Upper lobe of left lung (tissue), 6 donors: ENCODE data around the gene EXOC6B. TPM values are rescaled to one million over a fixed set of nuclear protein-coding genes. Genes with fewer than 3 reads are reported as not detected.
A peak's percentile ranks its signal among the peaks of the same experiment; 100 is the strongest.

Source experiments
- ATAC-seq, 2 donors: fragments of 200-7000 bp; cut with Tn5 transposase; one replicate each; pipeline ENCODE4 v1.9.1; 2022; ENCODE audit warnings: mild to moderate bottlenecking in 2 of 2, moderate library complexity in 2 of 2; ENCODE audit not compliant: low FRiP score in 2 of 2
- DNase-seq, 2 donors: peaks; one replicate each; pipeline ENCODE4 v3.0.0-alpha.2; 2019 to 2020
- H3K27ac ChIP-seq, 4 donors: fragments of 200-600 bp; sonication (generic); one replicate each; pipeline ENCODE4 v1.5.1; 2016 to 2019
- H3K27me3 ChIP-seq, 4 donors: fragments of 200-600 bp; sonication (generic); one replicate each; pipeline ENCODE4 v1.5.1; 2017 to 2019
- H3K36me3 ChIP-seq, 4 donors: fragments of 200-600 bp; sonication (generic); one replicate each; pipeline ENCODE4 v1.5.1; 2016 to 2019
- H3K4me1 ChIP-seq, 4 donors: fragments of 200-600 bp; sonication (generic); one replicate each; pipeline ENCODE4 v1.5.1; 2018 to 2019
- H3K4me3 ChIP-seq, 4 donors: fragments of 200-600 bp; sonication (generic); one replicate each; pipeline ENCODE4 v1.5.1; 2017 to 2019; ENCODE audit warnings: mild to moderate bottlenecking in 2 of 4, moderate library complexity in 1 of 4
- H3K9me3 ChIP-seq, 4 donors: fragments of 200-600 bp; sonication (generic); one replicate each; pipeline ENCODE4 v1.5.1; 2018 to 2019
- CTCF ChIP-seq, 6 experiments: fragments of 450-650 bp in 4 of 6; fragments of 200-600 bp in 2 of 6; sonication (generic) in 2 of 6; IDR thresholded peaks; one replicate each; pipeline ENCODE4 v1.5.1; 2016 to 2019; ENCODE audit warnings: antibody characterized with exemption in 6 of 6
- EP300 ChIP-seq, 4 donors: sonication (generic); formaldehyde crosslinking; IDR thresholded peaks; one replicate each; pipeline ENCODE4 v1.5.1; 2017; ENCODE audit warnings: antibody characterized with exemption in 4 of 4, control low read depth in 2 of 4
- POLR2A ChIP-seq, 4 donors: fragments of 450-650 bp; IDR thresholded peaks; one replicate each; pipeline ENCODE4 v1.5.1; 2016 to 2017; ENCODE audit warnings: antibody characterized with exemption in 4 of 4, mild to moderate bottlenecking in 2 of 4
- POLR2AphosphoS5 ChIP-seq, 2 donors: sonication (generic); formaldehyde crosslinking; IDR thresholded peaks; one replicate each; pipeline ENCODE4 v1.5.1; 2017; ENCODE audit warnings: antibody characterized with exemption in 2 of 2
- WGBS, 2 donors: methylation state at CpG; one replicate each; pipeline ENCODE4 v1.1.5; 2017 to 2018; 5-methylcytosine and 5-hydroxymethylcytosine counted together
- total RNA-seq, 6 donors: library from RNA; depleted of rRNA in 4 of 6; stranded (reverse); fragments of >200 nt in 4 of 6; gene quantifications; one replicate each; pipeline versions ENCODE4 v1.1.0 to v1.2.1, GENCODE V29; 2016 to 2021
- donor health status: DM: no; HTN: no; CAD: no; lungs with moderate emphysema.
- donor health status: DM: no; HTN: yes; CAD: no; lungs with severe emphysema.

The EXOC6B gene
- total RNA-seq, 6 donors from 2014 or later = 11.0 to 56.6 (median 24.0) TPM

- TF ChIP-seq POLR2AphosphoS5 (IDR thresholded peaks at IDR 0.05) = no peak
- no peak for TF ChIP-seq POLR2A (IDR thresholded peaks at IDR 0.05)
- no peak for TF ChIP-seq CTCF (IDR thresholded peaks at IDR 0.05)
- no peak for TF ChIP-seq EP300 (IDR thresholded peaks at IDR 0.05)
- no peaks in the 10 kb centered on the region for H3K36me3 ChIP-seq
- 81 to 84% methylated on average over 2 of the region's 2 CpGs for WGBS, 2 donors
Measured at GRCh38 chr2:72220170-72220569, 605.7 kb downstream of the EXOC6B start.

GRCh38 chr2:72214429-72215143 lies 611.2 kb downstream of the EXOC6B start:
- H3K36me3 ChIP-seq = no peaks in the 10 kb centered on the region
- ATAC-seq (peak in 1 of 2 donors; percentile 32), DNase-seq (no peak)
- peaks cover 0 to 5% (median 2%) of the 10 kb centered on the region in 4 donors for H3K4me1 ChIP-seq
- no peak for TF ChIP-seq POLR2AphosphoS5 (IDR thresholded peaks at IDR 0.05)
- TF ChIP-seq POLR2A (IDR thresholded peaks at IDR 0.05) = no peak
- TF ChIP-seq EP300 (IDR thresholded peaks at IDR 0.05) = no peak
- no peak for TF ChIP-seq CTCF (IDR thresholded peaks at IDR 0.05)
- no peak overlapping the region for H3K27ac ChIP-seq
- H3K27me3 ChIP-seq = no peaks in the 10 kb centered on the region
- H3K9me3 ChIP-seq = no peaks in the 10 kb centered on the region
- H3K4me3 ChIP-seq = no peak overlapping the region
- WGBS, 2 donors = 50 to 68% methylated on average over 4 of the region's 4 CpGs

More at GRCh38 chr2:72220170-72220569, 605.7 kb downstream of the EXOC6B start:
- H3K4me3 ChIP-seq = no peak overlapping the region
- DNase-seq (no peak), ATAC-seq (no peak)
- H3K27me3 ChIP-seq = no peaks in the 10 kb centered on the region
- no peaks in the 10 kb centered on the region for H3K4me1 ChIP-seq
- H3K9me3 ChIP-seq = no peaks in the 10 kb centered on the region
- H3K27ac ChIP-seq = no peak overlapping the region

- TF ChIP-seq CTCF (IDR thresholded peaks at IDR 0.05) = no peak
- no peak for TF ChIP-seq EP300 (IDR thresholded peaks at IDR 0.05)
- TF ChIP-seq POLR2A (IDR thresholded peaks at IDR 0.05) = no peak
- no peak for TF ChIP-seq POLR2AphosphoS5 (IDR thresholded peaks at IDR 0.05)
- H3K4me3 ChIP-seq = no peak overlapping the region
- H3K36me3 ChIP-seq = no peaks in the 10 kb centered on the region
- no peak overlapping the region for H3K27ac ChIP-seq
- no peak for ATAC-seq
- WGBS, 2 donors = 88 to 92% methylated on average over 1 of the region's 1 CpG
- no peaks in the 10 kb centered on the region for H3K9me3 ChIP-seq
- peaks cover 0 to 5% (median 2%) of the 10 kb centered on the region in 4 donors for H3K4me1 ChIP-seq
- DNase-seq = no peak
- no peaks in the 10 kb centered on the region for H3K27me3 ChIP-seq
Measured at GRCh38 chr2:72212486-72212855, 613.4 kb downstream of the EXOC6B start.

- H3K9me3 ChIP-seq = no peaks in the 10 kb centered on the region
- TF ChIP-seq CTCF (IDR thresholded peaks at IDR 0.05) = no peak
- no peak for TF ChIP-seq POLR2AphosphoS5 (IDR thresholded peaks at IDR 0.05)
- TF ChIP-seq POLR2A (IDR thresholded peaks at IDR 0.05) = no peak
- no peak for TF ChIP-seq EP300 (IDR thresholded peaks at IDR 0.05)
- H3K36me3 ChIP-seq = no peaks in the 10 kb centered on the region
- H3K27me3 ChIP-seq = no peaks in the 10 kb centered on the region
- peaks cover 0 to 5% (median 2%) of the 10 kb centered on the region in 4 donors for H3K4me1 ChIP-seq
- DNase-seq (no peak), ATAC-seq (peak; percentile 43 to 61)
- 91 to 97% methylated on average over 2 of the region's 2 CpGs for WGBS, 2 donors
- H3K27ac ChIP-seq = no peak overlapping the region
- H3K4me3 ChIP-seq = no peak overlapping the region
Measured at GRCh38 chr2:72211777-72212485, 613.9 kb downstream of the EXOC6B start.
